ENCODE data around the gene CHGA.

The CHGA gene

DNA sequence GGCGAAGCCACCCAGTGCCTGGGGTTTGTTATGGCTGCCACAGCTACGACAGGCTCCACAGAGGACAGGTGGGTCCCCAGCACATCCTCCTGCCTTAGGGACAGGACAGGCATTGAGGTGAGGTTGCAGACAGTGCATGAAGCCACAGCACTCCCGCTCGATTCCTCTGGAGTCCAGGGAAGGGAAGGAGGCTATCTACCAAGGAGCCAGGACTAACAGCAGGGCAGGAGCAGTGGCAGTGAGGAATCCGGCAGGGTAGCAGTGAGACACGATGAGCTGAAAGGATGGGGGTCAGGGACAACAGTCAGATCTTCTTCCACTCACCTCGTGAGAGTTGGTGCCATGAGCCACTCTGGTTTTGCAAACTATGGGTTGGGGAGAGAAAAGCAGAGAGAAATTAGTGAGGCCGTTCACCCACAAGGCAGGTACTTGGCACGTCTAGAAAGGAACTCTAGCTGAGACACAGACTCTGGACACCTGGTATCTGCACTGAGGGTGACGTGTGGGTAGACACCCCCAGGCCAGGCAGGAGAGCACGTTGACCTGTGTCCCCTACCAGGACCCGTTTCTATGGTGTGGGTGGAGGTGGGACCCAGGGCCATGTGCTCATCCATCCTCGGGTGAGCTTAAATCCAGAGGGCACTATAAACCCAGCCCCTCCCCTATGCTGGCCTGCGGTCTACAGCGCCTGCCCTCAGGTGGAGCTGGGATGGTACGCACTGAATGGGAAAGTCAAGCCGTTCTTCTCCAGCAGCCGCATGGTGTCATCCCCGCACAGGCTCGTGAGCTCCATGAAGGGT is 39.3 kb downstream of the CHGA start:
- DNase-seq: no peak

DNA sequence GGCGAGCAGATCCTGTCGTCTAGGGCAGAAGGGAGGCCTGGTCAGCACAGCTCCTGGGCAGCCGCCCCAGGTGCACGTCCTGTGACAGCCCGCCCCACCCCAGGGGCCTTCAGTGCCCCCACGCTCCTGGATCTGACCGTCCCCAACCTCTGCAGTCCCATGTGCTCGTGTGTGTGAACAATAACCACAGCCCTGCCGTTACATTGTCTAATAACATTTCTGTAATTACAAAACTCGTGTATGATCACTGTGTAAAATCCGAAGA is 39.8 kb downstream of the CHGA start:
- DNase-seq: no peak

DNA sequence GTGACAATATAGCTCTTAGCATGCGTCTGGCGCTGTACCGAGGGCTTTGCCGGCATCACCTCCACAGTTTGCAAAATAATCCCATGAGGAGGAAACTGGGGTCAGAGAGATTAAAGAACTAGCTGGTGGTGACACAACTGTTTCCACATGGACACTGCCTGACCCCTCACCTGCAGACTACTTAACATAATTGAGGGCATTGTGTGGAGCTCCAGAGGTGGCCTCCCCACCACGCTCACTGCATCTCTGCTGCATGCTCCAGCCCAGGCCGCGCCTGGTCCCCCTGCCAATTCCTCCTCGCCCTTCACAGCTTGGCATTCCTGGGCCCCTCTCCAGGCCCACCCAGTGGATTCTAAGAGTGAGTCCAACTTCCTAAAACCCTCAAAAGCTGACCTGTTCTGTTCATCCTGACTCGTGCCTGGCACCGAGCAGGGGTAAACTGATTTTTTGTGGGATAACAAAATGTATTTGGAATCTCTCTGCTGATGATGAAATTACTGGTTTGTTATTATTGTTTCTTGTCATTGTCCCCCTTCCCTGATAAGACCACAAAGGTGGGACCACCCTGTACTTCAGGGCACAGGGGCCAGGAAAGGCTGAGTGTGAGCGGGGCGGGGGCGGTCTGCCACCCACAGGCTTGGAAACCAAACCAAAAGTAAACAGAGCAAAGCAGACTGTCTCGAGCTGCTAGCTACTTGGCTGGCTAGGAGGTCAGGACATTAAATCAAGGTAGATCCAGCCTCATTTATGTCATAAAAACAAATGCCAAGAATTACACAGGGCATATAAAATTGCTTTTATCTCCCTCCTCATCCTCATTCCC is 40.6 kb downstream of the CHGA start:
- DNase-seq: no peak

DNA sequence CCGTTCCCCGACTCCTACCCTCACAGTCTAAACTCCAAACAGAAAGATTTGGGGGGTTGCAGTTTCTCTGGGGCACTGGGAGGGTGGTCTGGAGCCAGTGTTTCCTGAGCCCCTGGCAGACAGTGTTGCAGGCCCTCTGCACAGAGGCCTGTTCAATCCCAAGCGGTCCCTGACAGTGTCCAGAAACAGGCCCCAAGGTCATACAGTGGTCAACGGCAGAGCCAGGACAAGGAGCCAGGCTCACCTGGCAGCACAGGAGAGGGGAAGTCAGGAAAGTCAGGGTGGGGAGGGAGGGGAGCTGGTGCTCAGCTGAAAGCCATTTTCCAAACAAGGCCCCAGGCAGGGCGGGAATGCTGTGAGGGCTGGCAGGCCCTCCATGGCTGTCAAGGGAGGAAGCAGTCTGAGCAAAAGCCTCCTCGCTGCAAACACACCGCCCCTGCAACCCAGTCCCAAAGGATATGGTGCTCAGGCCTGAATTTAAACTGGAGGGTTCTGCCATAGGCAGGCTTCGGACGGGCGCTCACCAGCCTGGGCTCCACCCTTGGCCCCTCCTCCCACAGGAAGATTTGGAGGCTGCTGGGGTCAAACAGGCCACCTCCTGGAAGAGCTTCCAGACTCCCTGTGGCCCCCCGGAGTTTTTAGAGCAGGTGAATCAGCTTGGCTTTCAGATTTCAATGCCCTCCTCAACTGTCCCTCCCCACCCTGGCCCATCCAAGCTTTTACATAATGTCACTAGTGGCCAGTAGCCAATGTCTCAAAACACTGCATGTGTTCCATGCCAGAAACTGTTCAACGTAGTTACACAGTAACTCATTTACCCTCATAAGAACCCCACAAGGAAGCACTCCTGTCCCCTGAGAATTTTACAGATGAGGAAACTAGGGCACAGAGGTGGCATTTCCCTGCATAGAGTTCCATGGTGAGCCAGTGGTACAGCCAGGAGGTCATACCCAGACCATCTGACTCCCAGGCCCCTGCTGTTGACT is 41.5 kb downstream of the CHGA start:
- DNase-seq: no peak

DNA sequence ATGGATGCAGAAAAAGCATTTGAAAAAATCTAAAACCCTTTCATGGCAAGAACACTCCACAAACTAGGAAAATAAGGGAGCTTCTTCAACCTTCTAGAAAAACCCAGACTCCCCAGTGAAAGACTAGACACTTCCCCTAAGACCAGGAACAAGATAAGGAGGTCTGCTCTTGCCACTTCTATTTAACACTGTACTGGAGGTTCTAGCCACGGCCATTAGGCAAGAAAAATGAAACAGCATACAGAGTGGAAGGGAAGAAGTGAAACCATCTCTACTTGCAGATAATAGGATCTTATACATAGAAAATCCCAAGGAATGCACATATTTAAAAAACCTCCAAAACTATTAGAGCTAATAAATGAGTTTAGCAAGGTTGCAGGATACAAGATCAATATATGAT is 42.3 kb downstream of the CHGA start:
- DNase-seq: no peak

DNA sequence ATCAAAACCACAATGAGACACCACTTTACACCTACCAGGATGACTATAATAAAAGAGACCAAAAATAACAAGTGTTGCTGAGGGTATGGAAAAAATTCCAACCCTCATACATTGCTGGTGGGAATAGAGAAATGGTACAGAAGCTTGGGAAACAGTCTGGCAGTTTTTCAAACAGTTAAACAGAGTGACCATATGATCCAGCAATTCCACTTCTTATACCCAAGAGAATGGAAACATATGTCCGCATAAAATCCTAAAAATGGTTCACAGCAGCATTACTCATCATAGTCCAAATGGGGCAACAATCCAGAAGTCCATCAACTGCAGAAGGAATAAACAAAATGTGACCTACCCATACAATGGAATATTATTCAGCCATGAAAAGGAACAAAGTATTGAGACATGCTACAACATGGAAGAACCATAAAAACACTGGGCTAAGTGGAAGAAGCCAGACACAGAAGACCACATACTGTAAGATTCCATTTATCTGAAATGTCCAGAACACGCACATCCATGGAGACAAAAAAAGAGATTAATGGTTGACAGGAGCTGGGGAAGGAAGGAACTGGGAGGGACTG is 44.5 kb downstream of the CHGA start:
- DNase-seq: no peak

DNA sequence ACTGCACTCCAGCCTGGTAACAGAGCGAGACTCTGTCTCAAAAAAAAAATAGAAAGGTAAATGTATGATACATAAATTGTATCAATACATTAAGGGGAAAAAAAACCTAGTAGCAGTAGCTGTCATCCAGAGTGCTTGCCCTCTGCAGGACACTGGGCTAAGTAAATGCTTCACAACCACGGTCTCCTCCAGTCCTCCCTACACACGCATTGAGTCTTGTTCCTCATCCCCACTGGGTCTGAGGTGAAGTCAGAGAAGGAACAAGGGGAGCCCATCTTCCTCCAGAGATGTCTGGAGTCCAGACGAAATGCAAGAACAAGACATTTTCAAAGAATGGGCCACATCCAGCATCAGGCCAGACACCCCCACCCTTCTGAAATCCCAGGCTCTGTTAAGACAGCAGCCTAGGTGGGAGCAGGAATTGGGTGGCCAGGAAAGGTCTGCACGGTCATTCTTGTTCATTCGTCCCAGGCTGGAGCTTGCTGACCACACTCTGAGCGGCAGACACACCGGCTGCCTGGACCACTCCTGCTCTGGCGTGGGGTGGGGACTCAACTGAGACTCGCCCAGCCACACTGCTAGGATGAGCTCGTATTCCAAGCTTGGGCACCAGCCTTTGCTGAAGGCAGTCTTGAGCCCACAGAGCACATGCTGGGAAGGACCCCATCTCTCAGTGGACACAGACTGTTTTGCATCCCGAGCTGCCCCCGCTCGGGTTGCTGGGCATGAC is 45.5 kb downstream of the CHGA start:
- DNase-seq: no peak

DNA sequence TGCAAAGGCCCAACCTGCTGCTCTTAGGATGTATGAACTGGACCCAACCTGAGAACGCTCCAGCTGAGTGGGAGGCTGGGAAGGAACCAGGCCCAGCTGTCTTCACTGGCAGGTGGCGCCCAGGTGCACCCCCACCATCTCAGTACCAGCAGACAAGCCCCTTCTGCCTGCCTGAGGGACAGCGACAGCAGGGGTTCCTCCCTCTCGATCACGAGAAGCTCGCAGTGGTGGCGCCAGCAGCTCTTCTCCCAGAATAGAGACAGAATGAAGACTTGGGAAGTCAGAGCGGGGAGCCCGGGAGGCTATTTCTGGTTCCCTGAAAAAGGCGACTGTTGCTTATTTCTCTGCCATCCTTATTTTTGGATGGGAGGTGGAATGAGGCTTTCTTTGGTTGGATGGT is 46.5 kb downstream of the CHGA start:
- no peak for DNase-seq

DNA sequence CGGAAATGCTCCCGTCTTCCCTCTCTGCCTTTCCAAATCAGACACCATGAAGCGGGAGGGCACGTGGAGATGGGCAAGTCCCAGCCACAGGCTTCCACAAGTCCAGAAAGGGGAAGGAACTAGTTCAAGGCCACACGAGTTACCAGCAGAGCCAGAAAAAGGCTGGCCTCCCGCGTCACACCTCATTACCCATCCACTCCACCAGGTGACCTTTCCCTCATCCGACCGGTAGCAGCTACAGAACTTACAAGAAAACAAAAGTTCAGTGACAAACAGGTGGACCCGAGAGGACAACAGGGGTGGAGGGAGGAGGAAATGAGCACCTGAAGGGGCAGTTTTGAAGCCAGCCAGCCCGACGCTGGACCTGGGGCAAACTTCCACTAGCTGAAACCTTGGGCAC is 46.9 kb downstream of the CHGA start:
- DNase-seq: peak in 1 of 2 experiments; percentile 31

DNA sequence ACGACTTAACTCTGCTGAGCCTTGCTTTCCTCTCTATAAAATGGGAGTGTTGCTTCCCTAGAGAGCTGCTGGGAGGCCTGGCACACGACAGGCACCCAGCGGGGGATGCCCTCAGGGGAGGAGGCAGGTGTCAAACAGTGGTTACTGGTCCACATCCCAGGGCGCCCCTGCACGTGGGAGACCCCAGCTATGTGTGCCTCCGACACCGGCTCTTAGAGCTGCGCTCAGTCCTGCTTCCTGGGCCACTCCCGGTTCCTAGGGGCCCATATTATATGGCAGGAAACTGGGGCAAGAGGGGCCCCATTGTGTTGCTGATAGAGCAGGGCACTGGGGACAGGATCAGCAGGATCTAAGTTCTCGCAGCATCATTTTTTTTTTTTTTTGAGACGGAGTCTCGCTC is 47.3 kb downstream of the CHGA start:
- DNase-seq: no peak

DNA sequence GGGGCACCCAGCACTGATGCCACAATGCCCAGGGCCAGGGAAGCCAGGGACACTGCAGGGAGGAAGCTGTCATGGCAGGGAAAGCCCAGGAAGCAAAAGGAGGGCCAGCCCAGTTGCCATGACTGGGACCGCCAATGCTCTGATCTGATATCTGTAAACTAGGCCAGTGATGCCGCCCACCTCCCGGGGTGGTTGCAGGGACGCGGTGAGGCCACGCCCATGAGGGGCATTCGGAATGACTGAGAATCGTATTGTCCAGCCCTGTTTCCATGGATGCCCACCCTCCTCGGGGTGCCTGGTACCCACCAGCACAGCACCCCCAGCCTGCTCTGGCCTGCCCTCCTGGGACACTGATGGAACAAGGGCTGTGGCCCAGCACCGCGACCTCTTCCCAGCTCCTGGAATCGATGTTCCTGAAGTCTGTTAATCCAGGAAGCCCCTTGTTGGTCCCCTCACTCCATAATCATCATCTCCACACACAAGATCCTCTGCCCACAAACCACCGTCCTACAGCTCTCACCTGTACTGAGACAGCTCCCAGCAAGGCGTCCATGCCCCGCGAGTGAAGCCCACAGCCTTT is 48.7 kb downstream of the CHGA start:
- DNase-seq: no peak

DNA sequence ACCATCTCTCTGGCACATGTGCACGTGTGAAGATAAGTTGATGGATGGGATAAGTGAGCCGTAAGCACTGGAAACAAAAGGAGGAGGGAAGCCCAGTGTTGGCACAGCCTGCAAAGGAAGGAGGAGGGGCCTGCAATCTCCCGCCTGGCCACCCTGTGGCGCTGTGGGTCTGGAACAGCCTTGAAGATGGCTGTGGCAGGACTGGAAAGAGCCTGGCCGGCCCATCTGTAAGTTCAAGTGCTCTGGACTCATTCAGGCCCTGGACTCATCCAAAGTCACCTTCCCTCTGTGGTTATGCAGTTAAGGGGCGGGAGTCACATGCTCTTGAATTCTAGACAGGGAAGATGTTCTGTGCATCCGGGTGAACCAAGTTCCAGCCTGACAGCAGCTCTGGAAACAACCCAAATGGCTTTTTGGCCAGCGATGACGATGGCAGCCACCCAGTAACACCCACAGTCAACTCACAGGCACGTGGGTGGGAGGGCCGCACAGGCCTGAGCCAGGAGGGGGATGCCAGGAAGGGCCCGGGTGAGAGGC is 50.4 kb downstream of the CHGA start:
- peak in 1 of 2 experiments; percentile 25 for DNase-seq

DNA sequence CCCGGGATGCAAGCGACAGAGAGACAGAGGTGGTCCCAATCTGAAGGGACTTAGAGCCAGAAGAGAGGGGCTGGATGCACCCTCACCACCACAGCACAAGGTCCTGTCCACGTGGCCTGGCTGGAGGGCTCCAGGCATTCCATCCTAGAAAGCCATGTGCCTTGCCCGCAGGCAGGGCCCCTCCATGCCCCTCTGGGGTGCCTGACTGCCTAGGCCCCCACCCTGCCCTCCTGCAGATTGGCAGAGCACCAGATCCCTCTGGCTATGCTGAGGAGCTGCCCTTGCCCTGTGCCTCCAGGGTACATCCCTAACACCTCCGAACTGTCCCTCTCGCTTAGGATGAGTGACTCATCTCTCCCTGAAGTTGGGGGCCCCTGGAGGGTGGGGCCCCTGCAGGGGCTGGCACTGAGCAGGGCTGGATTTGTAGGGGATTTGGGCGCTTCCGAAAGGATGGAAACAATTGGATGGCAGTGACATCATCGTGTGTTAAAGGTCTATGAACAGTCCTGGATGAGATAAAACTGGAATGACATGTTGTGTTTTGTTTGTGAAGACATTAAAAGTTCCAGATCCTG is 50.9 kb downstream of the CHGA start:
- no peak for DNase-seq

DNA sequence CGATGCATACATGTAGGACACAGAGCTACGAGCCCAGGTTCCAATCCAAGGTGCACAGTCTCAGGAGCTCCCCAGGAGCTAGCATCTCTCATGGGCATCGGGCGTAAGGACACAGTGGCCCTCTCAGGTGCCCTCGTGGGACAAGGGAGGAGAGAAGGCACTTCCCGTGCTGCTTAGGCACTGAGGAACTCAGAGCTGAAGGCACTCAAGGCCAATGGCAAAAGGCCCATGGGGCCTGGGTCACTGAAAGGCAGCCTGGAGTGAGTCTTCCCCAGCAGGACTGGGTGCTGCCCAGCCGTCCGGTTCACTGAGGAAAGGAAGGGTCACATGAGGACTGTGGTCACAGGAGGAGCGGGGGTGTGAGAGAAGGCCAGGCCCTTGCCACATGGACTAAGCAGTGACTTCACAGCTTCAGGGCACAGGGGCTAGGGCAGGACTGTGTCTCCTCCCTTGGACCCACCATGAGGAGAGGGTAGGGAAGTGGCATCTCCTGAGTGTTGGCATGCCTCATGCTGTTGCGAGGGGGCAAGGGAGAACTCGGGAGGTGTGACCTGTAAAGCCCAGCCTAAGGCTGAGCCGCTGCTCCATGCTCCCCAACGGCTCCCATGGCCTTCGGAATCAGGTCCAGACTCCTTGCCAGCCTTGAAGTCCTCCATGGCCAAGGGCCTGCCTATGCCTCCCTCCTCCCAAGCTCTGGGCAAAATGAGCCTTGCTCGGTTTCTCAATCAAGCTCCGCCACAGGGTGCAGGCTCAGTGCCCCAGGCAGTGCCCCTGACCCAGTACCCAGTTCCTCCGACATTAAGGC is 51.8 kb downstream of the CHGA start:
- DNase-seq: no peak

DNA sequence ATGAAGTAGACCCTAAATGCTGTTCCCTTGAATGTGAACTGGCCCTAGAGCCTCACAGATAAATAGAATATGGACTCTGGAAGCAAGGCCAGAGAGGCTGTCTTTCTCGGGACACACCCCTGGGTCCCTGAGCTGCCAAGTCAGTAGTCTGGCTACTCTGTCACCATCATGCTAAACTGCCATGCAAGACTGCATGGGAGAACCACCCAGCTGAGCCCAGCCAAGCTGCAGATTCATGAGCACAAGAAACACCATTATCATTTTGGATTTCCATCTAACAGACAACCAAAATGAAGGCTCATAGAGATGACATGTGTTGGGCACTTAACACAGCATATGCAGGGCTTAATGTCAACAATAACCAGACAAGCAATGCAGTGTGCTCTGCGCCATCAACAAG is 53.3 kb downstream of the CHGA start:
- DNase-seq: no peak

DNA sequence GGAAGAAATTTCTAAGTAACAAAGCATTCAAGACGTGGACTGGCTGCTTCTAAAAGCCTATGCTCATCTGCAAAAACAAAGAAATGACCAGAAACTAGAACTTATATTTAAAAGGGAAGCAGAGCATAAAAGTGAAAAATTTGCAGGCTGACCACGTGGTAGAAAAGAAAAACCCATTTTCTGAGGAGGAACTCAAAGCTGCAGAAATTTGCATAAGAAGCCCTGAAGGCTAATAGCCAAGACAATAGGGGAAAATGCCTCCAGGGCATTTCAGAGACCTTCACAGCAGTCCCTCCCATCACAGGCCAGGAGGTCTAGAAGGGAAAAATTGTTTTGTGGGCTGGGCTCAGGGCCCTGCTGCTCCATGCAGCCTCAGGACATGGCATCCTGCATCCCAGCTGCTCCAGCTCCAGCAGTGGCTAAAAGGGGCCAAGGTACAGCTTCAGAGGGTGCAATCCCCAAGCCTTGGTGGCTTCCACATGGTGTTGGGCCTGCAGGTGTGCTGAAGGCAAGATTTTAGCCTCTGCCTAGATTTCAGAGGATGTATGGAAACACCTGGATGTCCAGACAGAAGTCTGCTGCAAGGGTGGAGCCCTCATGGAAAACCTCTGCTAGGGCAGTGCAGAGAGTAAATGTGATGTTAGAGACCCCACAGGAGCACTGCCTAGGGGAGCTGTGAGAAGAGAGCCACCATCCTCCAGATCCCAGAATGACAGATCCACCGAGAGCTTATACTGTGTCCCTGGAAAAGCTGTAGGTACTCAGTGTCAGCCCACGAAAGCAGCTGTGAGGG is 55.5 kb downstream of the CHGA start:
- no peak for DNase-seq

DNA sequence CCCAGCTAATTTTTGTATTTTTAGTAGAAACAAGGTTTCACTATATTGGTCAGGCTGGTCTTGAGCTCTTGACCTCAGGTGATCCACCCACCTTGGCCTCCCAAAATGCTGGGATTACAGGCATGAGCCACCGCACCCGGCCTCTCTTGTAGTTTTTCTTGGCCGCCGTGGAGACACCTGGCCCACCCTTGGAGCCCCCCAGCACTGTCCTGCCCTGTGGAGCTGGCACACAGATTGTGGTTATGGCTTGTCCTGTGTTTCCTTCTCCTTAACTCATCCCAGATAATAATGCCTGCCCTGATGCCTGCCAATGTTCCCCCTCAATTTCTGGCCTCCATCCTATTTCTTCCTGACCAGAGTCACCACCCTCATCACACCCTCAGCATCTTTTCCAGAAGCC is 57.9 kb downstream of the CHGA start:
- DNase-seq: no peak

DNA sequence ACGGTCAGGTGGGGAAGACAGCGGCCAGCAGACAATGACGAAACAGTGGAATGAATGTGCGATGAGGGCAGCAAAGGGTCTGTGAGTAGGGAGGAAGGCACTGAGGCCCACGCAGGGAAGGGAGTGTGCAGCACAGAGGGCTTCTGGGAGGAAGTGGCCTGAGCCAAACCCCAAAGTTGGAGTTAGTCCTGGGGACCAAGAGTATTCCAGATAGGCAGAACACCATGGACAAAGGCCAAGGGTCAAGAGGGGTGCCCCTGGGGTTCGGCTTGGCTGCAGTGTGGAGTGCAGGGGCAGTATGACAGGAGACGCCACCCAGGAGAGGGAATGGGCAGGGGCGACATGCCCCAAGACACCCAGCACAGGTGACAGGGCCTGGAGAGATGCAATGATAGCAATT is 58.8 kb downstream of the CHGA start:
- DNase-seq: no peak

DNA sequence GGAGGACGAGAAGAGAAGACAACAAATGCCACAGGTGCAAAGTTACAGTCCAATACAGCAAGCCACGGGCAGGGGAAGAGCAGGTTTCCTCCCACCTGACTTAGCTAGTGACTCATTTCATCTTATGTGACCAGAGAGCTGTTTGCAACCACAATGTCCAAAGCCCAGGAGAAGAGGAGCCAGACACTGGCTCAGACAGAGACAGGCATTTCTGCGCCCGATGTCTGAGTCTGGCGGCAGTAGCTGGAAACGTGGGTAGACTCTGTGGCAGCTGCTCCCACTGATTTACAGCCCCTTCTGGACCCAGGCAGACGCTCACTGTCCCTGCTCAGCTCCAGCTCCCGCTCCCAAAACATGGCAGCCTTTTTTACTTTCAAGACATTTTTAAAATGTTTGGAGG is 60.0 kb downstream of the CHGA start:
- DNase-seq: no peak
